Activated T-cell treated with anti-CD3 and anti-CD28 coated beads, Interleukin-2, amount 50 U/mL, for 24 hours (primary cell): ENCODE measurements around the gene RNF13.

Experiments
- DNase-seq: peaks from one replicate; pipeline ENCODE4 v3.0.0-alpha.2; 2020
- H3K27ac Mint-ChIP-seq: 2 replicates; pipeline ENCODE4 v1.8.0; 2020; ENCODE audit warnings: mild to moderate bottlenecking, mixed read lengths
- H3K27me3 Mint-ChIP-seq: 2 replicates; pipeline ENCODE4 v1.8.0; 2020; ENCODE audit warnings: mixed read lengths
- H3K36me3 Mint-ChIP-seq: 2 replicates; pipeline ENCODE4 v1.8.0; 2020; ENCODE audit warnings: low read depth, mixed read lengths
- H3K4me1 Mint-ChIP-seq: 2 replicates; pipeline ENCODE4 v1.8.0; 2020; ENCODE audit warnings: low read depth, mixed read lengths
- H3K4me3 Mint-ChIP-seq: 2 replicates; pipeline ENCODE4 v1.8.0; 2020; ENCODE audit warnings: mild to moderate bottlenecking, moderate library complexity, mixed read lengths
- H3K9me3 Mint-ChIP-seq: 2 replicates; pipeline ENCODE4 v1.8.0; 2020; ENCODE audit warnings: mixed read lengths

The RNF13 gene

GRCh38 chr3:149955449-149955848 is 142.4 kb downstream of the RNF13 start:
- Mint-ChIP-seq H3K4me3 (no peak overlapping the region), H3K27ac (no peak overlapping the region), H3K4me1 (peaks cover 22% of the 10 kb centered on the region), H3K9me3 (no peaks in the 10 kb centered on the region), H3K36me3 (peaks cover 7% of the 10 kb centered on the region), H3K27me3 (no peaks in the 10 kb centered on the region)
- DNase-seq: no peak

- H3K4me1 Mint-ChIP-seq: peaks cover 19% of the 10 kb centered on the region
- no peak for DNase-seq
- no peak overlapping the region for H3K4me3 Mint-ChIP-seq
- H3K27me3 Mint-ChIP-seq: no peaks in the 10 kb centered on the region
- H3K9me3 Mint-ChIP-seq: no peaks in the 10 kb centered on the region
- no peak overlapping the region for H3K27ac Mint-ChIP-seq
- peaks cover 11% of the 10 kb centered on the region for H3K36me3 Mint-ChIP-seq
Observed at GRCh38 chr3:149957361-149958125, 144.5 kb downstream of the RNF13 start.

GRCh38 chr3:149958171-149958796 is 145.3 kb downstream of the RNF13 start:
- no peak overlapping the region for H3K4me3 Mint-ChIP-seq
- H3K27me3 Mint-ChIP-seq: no peaks in the 10 kb centered on the region
- DNase-seq: no peak
- H3K9me3 Mint-ChIP-seq: no peaks in the 10 kb centered on the region
- peaks cover 16% of the 10 kb centered on the region for H3K4me1 Mint-ChIP-seq
- no peak overlapping the region for H3K27ac Mint-ChIP-seq
- peaks cover 11% of the 10 kb centered on the region for H3K36me3 Mint-ChIP-seq

- H3K4me3 Mint-ChIP-seq: no peak overlapping the region
- H3K36me3 Mint-ChIP-seq: peaks cover 14% of the 10 kb centered on the region
- H3K9me3 Mint-ChIP-seq: no peaks in the 10 kb centered on the region
Observed at GRCh38 chr3:149959443-149959842, 146.4 kb downstream of the RNF13 start.

GRCh38 chr3:149963485-149963884 is 150.5 kb downstream of the RNF13 start:
- Mint-ChIP-seq H3K36me3 (peaks cover 14% of the 10 kb centered on the region), H3K4me1 (no peaks in the 10 kb centered on the region), H3K4me3 (no peak overlapping the region), H3K27ac (no peak overlapping the region), H3K9me3 (no peaks in the 10 kb centered on the region), H3K27me3 (no peaks in the 10 kb centered on the region)
- DNase-seq: no peak

More at GRCh38 chr3:149959443-149959842, 146.4 kb downstream of the RNF13 start:
- Mint-ChIP-seq H3K27me3 (no peaks in the 10 kb centered on the region), H3K4me1 (peaks cover 9% of the 10 kb centered on the region), H3K27ac (no peak overlapping the region)
- no peak for DNase-seq

GRCh38 chr3:149964291-149964690 is 151.3 kb downstream of the RNF13 start:
- Mint-ChIP-seq H3K4me1 (peaks cover 4% of the 10 kb centered on the region), H3K9me3 (no peaks in the 10 kb centered on the region), H3K27me3 (peaks cover 5% of the 10 kb centered on the region), H3K36me3 (peaks cover 14% of the 10 kb centered on the region), H3K4me3 (no peak overlapping the region), H3K27ac (no peak overlapping the region)
- no peak for DNase-seq

GRCh38 chr3:149965278-149965677 is 152.3 kb downstream of the RNF13 start:
- H3K4me1 Mint-ChIP-seq: peaks cover 10% of the 10 kb centered on the region
- H3K36me3 Mint-ChIP-seq: peaks cover 12% of the 10 kb centered on the region
- no peaks in the 10 kb centered on the region for H3K9me3 Mint-ChIP-seq
- no peak for DNase-seq
- no peak overlapping the region for H3K4me3 Mint-ChIP-seq
- H3K27me3 Mint-ChIP-seq: peaks cover 9% of the 10 kb centered on the region
- H3K27ac Mint-ChIP-seq: no peak overlapping the region

GRCh38 chr3:149967086-149967685 is 154.2 kb downstream of the RNF13 start:
- DNase-seq: no peak
- H3K36me3 Mint-ChIP-seq: peaks cover 6% of the 10 kb centered on the region
- H3K27me3 Mint-ChIP-seq: peaks cover 19% of the 10 kb centered on the region
- H3K27ac Mint-ChIP-seq: no peak overlapping the region
- no peak overlapping the region for H3K4me3 Mint-ChIP-seq
- no peaks in the 10 kb centered on the region for H3K9me3 Mint-ChIP-seq
- H3K4me1 Mint-ChIP-seq: peaks cover 17% of the 10 kb centered on the region

- H3K4me3 Mint-ChIP-seq: no peak overlapping the region
- peaks cover 6% of the 10 kb centered on the region for H3K36me3 Mint-ChIP-seq
- no peak for DNase-seq
- H3K27ac Mint-ChIP-seq: no peak overlapping the region
- peaks cover 17% of the 10 kb centered on the region for H3K4me1 Mint-ChIP-seq
- peaks cover 25% of the 10 kb centered on the region for H3K27me3 Mint-ChIP-seq
- no peaks in the 10 kb centered on the region for H3K9me3 Mint-ChIP-seq
Observed at GRCh38 chr3:149968216-149968615, 155.2 kb downstream of the RNF13 start.

GRCh38 chr3:149969110-149969939 is 156.3 kb downstream of the RNF13 start:
- Mint-ChIP-seq H3K4me3 (peak overlapping the region; percentile 80), H3K36me3 (peaks cover 4% of the 10 kb centered on the region), H3K4me1 (peaks cover 17% of the 10 kb centered on the region), H3K27ac (peak overlapping the region; percentile 33), H3K27me3 (peaks cover 37% of the 10 kb centered on the region), H3K9me3 (no peaks in the 10 kb centered on the region)
- DNase-seq: no peak

- Mint-ChIP-seq H3K36me3 (peaks cover 4% of the 10 kb centered on the region), H3K9me3 (no peaks in the 10 kb centered on the region), H3K27ac (peak overlapping the region; percentile 33), H3K4me1 (peaks cover 17% of the 10 kb centered on the region), H3K4me3 (peak overlapping the region; percentile 80), H3K27me3 (peaks cover 42% of the 10 kb centered on the region)
- peak; percentile 77 for DNase-seq
Observed at GRCh38 chr3:149969940-149970715, 157.1 kb downstream of the RNF13 start.

- Mint-ChIP-seq H3K36me3 (peaks cover 4% of the 10 kb centered on the region), H3K4me3 (peak within 1 kb of the TSS; percentile 83), H3K27me3 (peaks cover 46% of the 10 kb centered on the region), H3K27ac (peak within 1 kb of the TSS; percentile 85), H3K9me3 (no peaks in the 10 kb centered on the region), H3K4me1 (peaks cover 19% of the 10 kb centered on the region)
- DNase-seq: peak; percentile 74
Observed at GRCh38 chr3:149970716-149971402, 157.8 kb downstream of the RNF13 start, which contains the start of gene PFN2. Gene PFN2 (minus strand): TSS chr3:149970895. CDS start chr3:149970856, 39 bp downstream.

- H3K27ac Mint-ChIP-seq: peak overlapping the region; percentile 85
- peak overlapping the region; percentile 83 for H3K4me3 Mint-ChIP-seq
- H3K4me1 Mint-ChIP-seq: peaks cover 19% of the 10 kb centered on the region
- H3K9me3 Mint-ChIP-seq: no peaks in the 10 kb centered on the region
- peaks cover 4% of the 10 kb centered on the region for H3K36me3 Mint-ChIP-seq
- peak; percentile 65 for DNase-seq
- H3K27me3 Mint-ChIP-seq: peaks cover 52% of the 10 kb centered on the region
Observed at GRCh38 chr3:149971403-149972075, 158.5 kb downstream of the RNF13 start.
